HG03442 (cell line): ENCODE data around the gene COL7A1.

Experiments
- ATAC-seq: cut with Tn5 transposase; IDR thresholded peaks from one replicate; pipeline ENCODE4 v1.9.1; 2021; ENCODE audit warnings: mild to moderate bottlenecking, moderate library complexity; ENCODE audit not compliant: unreplicated experiment

Gene COL7A1

GRCh38 chr3:48592519-48593087 lies 2.5 kb downstream of the COL7A1 start:
- no peak for ATAC-seq

GRCh38 chr3:48591886-48592518 lies 3.1 kb downstream of the COL7A1 start:
- ATAC-seq = no peak

GRCh38 chr3:48591436-48591835 lies 3.7 kb downstream of the COL7A1 start:
- ATAC-seq = no peak

- no peak for ATAC-seq
Measured at GRCh38 chr3:48588230-48588629, 6.9 kb downstream of the COL7A1 start.

- no peak for ATAC-seq
Measured at GRCh38 chr3:48587686-48588085, 7.4 kb downstream of the COL7A1 start.

GRCh38 chr3:48585411-48585810 lies 9.7 kb downstream of the COL7A1 start:
- ATAC-seq = no peak

- no peak for ATAC-seq
Measured at GRCh38 chr3:48584836-48585235, 10.3 kb downstream of the COL7A1 start.

- no peak for ATAC-seq
Measured at GRCh38 chr3:48581621-48582481, 13.3 kb downstream of the COL7A1 start.

GRCh38 chr3:48576647-48577046 lies 18.5 kb downstream of the COL7A1 start:
- ATAC-seq = no peak

GRCh38 chr3:48575366-48575765 lies 19.8 kb downstream of the COL7A1 start:
- ATAC-seq = no peak

GRCh38 chr3:48573973-48574585 lies 21.1 kb downstream of the COL7A1 start:
- ATAC-seq = no peak

GRCh38 chr3:48572517-48572916 lies 22.6 kb downstream of the COL7A1 start:
- ATAC-seq = no peak

GRCh38 chr3:48571938-48572337 lies 23.2 kb downstream of the COL7A1 start:
- no peak for ATAC-seq

- ATAC-seq = no peak
Measured at GRCh38 chr3:48569808-48570450, 25.2 kb downstream of the COL7A1 start.

- no peak for ATAC-seq
Measured at GRCh38 chr3:48569400-48569799, 25.7 kb downstream of the COL7A1 start.

GRCh38 chr3:48568476-48568875 lies 26.7 kb downstream of the COL7A1 start:
- ATAC-seq = no peak

GRCh38 chr3:48567500-48567899 lies 27.6 kb downstream of the COL7A1 start:
- no peak for ATAC-seq

- ATAC-seq = no peak
Measured at GRCh38 chr3:48567090-48567489, 28.0 kb downstream of the COL7A1 start.

- ATAC-seq = no peak
Measured at GRCh38 chr3:48566401-48566760, 28.7 kb downstream of the COL7A1 start.

- no peak for ATAC-seq
Measured at GRCh38 chr3:48565591-48566400, 29.3 kb downstream of the COL7A1 start.
